WI38 (cell line): ENCODE results near the gene AVEN.
"Not testable (repeated sequence)": the region's sequence is repeated elsewhere in the genome, so short reads cannot be mapped to it uniquely, and the experiment has no call there.

Experiments
- H3K4me3 ChIP-seq: 2 replicates; pipeline ENCODE4 v1.5.1; 2011; ENCODE audit warnings: low read depth, mild to moderate bottlenecking, control low read depth, low read length
- CTCF ChIP-seq: IDR thresholded peaks from 2 replicates; pipeline ENCODE4 v1.5.1; 2012; ENCODE audit warnings: low read depth, mild to moderate bottlenecking, control low read depth, low read length

AVEN gene

GRCh38 chr15:34054081-34054707 lies 15.2 kb upstream of the AVEN start:
- H3K4me3 ChIP-seq = no peak overlapping the region
- no peak for TF ChIP-seq CTCF

GRCh38 chr15:34050385-34050784 lies 11.4 kb upstream of the AVEN start:
- not testable (repeated sequence) for H3K4me3 ChIP-seq

GRCh38 chr15:34049112-34049511 lies 10.1 kb upstream of the AVEN start:
- no peak overlapping the region for H3K4me3 ChIP-seq

GRCh38 chr15:34047893-34048775 lies 9.1 kb upstream of the AVEN start:
- no peak for TF ChIP-seq CTCF
- no peak overlapping the region for H3K4me3 ChIP-seq

More at GRCh38 chr15:34049112-34049511, 10.1 kb upstream of the AVEN start:
- TF ChIP-seq CTCF = no peak

GRCh38 chr15:34046471-34047145 lies 7.6 kb upstream of the AVEN start:
- no peak for TF ChIP-seq CTCF
- H3K4me3 ChIP-seq = no peak overlapping the region

GRCh38 chr15:34043813-34044212 lies 4.8 kb upstream of the AVEN start:
- TF ChIP-seq CTCF = no peak
- H3K4me3 ChIP-seq = no peak overlapping the region

GRCh38 chr15:34043391-34043790 lies 4.4 kb upstream of the AVEN start:
- no peak overlapping the region for H3K4me3 ChIP-seq
- TF ChIP-seq CTCF = no peak
